ENCODE results near the gene PKIG. TPM values are rescaled to one million over a fixed set of nuclear protein-coding genes. Genes with fewer than 3 reads are reported as not detected.
"Not testable (repeated sequence)": the region's sequence is repeated elsewhere in the genome, so short reads cannot be mapped to it uniquely, and the experiment has no call there.

Gene PKIG
- total RNA-seq, 1 experiment from 2014 or later: 41.9 TPM

- H3K4me3 ChIP-seq: no peak overlapping the region
- H3K4me2 ChIP-seq: no peak overlapping the region
- no peaks in the 10 kb centered on the region for H3K27me3 ChIP-seq (ENCODE audit: insufficient read depth, low read depth)
- H3K36me3 ChIP-seq (ENCODE audit: low read depth): no peaks in the 10 kb centered on the region
- no peak for TF ChIP-seq EZH2 (IDR thresholded peaks at IDR 0.05; ENCODE audit: low read depth)
- no peak for TF ChIP-seq CTCF (conservative IDR thresholded peaks at IDR 0.05)
- BruUV-seq (replicated peaks): no TSS peak
- H3K79me2 ChIP-seq (ENCODE audit: low read depth): no peaks in the 10 kb centered on the region
- ChIA-PET POLR2A (ENCODE audit: unreplicated experiment) (no interaction called here), CTCF (no interaction called here)
- H3K9me3 ChIP-seq (ENCODE audit: insufficient read depth, low read depth): no peaks in the 10 kb centered on the region
- H4K20me1 ChIP-seq (ENCODE audit: insufficient read depth): no peaks in the 10 kb centered on the region
- no peak overlapping the region for H3K27ac ChIP-seq
- H3K9me2 ChIP-seq (ENCODE audit: insufficient read depth): no peaks in the 10 kb centered on the region
- intact Hi-C loops (cut with micrococcal nuclease; ENCODE audit: unreplicated experiment): no loop called here
- H2AFZ ChIP-seq: no peak overlapping the region
- no peaks in the 10 kb centered on the region for H3K4me1 ChIP-seq (replicated peaks; ENCODE audit: insufficient read depth)
- DNase-seq: no peak
- no peaks in the 10 kb centered on the region for H3F3A ChIP-seq (ENCODE audit: insufficient read depth, low read depth)
These were observed 4.9 kb downstream of the PKIG start for GRCh38 chr20:44587035-44587980.

GRCh38 chr20:44588321-44588720 is 5.9 kb downstream of the PKIG start:
- H4K20me1 ChIP-seq (ENCODE audit: insufficient read depth); H3K27me3 ChIP-seq (ENCODE audit: insufficient read depth, low read depth); BruUV-seq (replicated peaks); H3K36me3 ChIP-seq (ENCODE audit: low read depth); H3K4me2 ChIP-seq; H3K9me3 ChIP-seq (ENCODE audit: insufficient read depth, low read depth); H2AFZ ChIP-seq; POLR2A ChIA-PET (ENCODE audit: unreplicated experiment); DNase-seq; H3K9me2 ChIP-seq (ENCODE audit: insufficient read depth); CTCF ChIA-PET; H3K4me3 ChIP-seq; H3K79me2 ChIP-seq (ENCODE audit: low read depth); intact Hi-C loops (cut with micrococcal nuclease; ENCODE audit: unreplicated experiment); H3F3A ChIP-seq (ENCODE audit: insufficient read depth, low read depth); H3K4me1 ChIP-seq (replicated peaks; ENCODE audit: insufficient read depth); H3K27ac ChIP-seq: not testable (repeated sequence)

- H3K4me3 ChIP-seq: no peak overlapping the region
- no peak for DNase-seq
- BruUV-seq (replicated peaks): no TSS peak
- TF ChIP-seq EZH2 (IDR thresholded peaks at IDR 0.05; ENCODE audit: low read depth) (no peak), CTCF (conservative IDR thresholded peaks at IDR 0.05) (no peak)
- H3K9me3 ChIP-seq (ENCODE audit: insufficient read depth, low read depth): no peaks in the 10 kb centered on the region
- ChIA-PET CTCF (interaction anchor here (0.6 kb wide), 1 partner anchor 13 kb away, joined by 4 read pairs; no protein-coding TSS in a partner anchor), POLR2A (ENCODE audit: unreplicated experiment) (no interaction called here)
- H3F3A ChIP-seq (ENCODE audit: insufficient read depth, low read depth): no peaks in the 10 kb centered on the region
- no peaks in the 10 kb centered on the region for H3K79me2 ChIP-seq (ENCODE audit: low read depth)
- no peaks in the 10 kb centered on the region for H4K20me1 ChIP-seq (ENCODE audit: insufficient read depth)
- no peak overlapping the region for H3K27ac ChIP-seq
- no peak overlapping the region for H3K4me2 ChIP-seq
- H3K36me3 ChIP-seq (ENCODE audit: low read depth): no peaks in the 10 kb centered on the region
- H3K4me1 ChIP-seq (replicated peaks; ENCODE audit: insufficient read depth): peaks cover 12% of the 10 kb centered on the region
- intact Hi-C loops (cut with micrococcal nuclease; ENCODE audit: unreplicated experiment): no loop called here
- H3K27me3 ChIP-seq (ENCODE audit: insufficient read depth, low read depth): no peaks in the 10 kb centered on the region
- no peak overlapping the region for H2AFZ ChIP-seq
- H3K9me2 ChIP-seq (ENCODE audit: insufficient read depth): no peaks in the 10 kb centered on the region
These were observed 7.2 kb downstream of the PKIG start for GRCh38 chr20:44589537-44589936.
